Breast epithelium (tissue), 4 donors: Measurements from ENCODE around the gene SNAP25. TPM values are rescaled to one million over a fixed set of nuclear protein-coding genes. Genes with fewer than 3 reads are reported as not detected.

Experiments
- DNase-seq, 2 donors: peaks; one replicate each; pipeline ENCODE4 v3.0.0-alpha.2; 2019; ENCODE audit warnings: low spot score in 2 of 2
- H3K27ac ChIP-seq, 2 donors: fragments of 200-600 bp; sonication (generic) in 1 of 2; one replicate each; pipeline ENCODE4 v1.5.1; 2016 to 2019; ENCODE audit warnings: mild to moderate bottlenecking in 1 of 2
- H3K27me3 ChIP-seq, 2 donors: fragments of 200-600 bp; sonication (generic) in 1 of 2; one replicate each; pipeline versions ENCODE4 v1.5.1 to v1.6.0; 2017 to 2019; ENCODE audit warnings: control low read depth in 1 of 2, mild to moderate bottlenecking in 1 of 2
- H3K36me3 ChIP-seq: fragments of 200-600 bp; one replicate; pipeline ENCODE4 v1.5.1; 2019
- H3K4me1 ChIP-seq, 2 donors: fragments of 200-600 bp; sonication (generic); one replicate each; pipeline ENCODE4 v1.5.1; 2016 to 2019; ENCODE audit warnings: control low read depth in 1 of 2
- H3K4me3 ChIP-seq, 3 donors: fragments of 200-600 bp; sonication (generic); 1 replicate in 2 of 3; 2 replicates in 1 of 3; pipeline ENCODE4 v1.5.1; 2016 to 2019; ENCODE audit warnings: mild to moderate bottlenecking in 3 of 3, moderate library complexity in 2 of 3
- H3K9me3 ChIP-seq, 2 donors: fragments of 200-600 bp; sonication (generic) in 1 of 2; one replicate each; pipeline ENCODE4 v1.5.1; 2016 to 2019; ENCODE audit warnings: control low read depth in 1 of 2
- CTCF ChIP-seq, 3 donors: fragments of 450-650 bp; IDR thresholded peaks; one replicate each; pipeline ENCODE4 v1.5.1; 2016 to 2017; ENCODE audit warnings: antibody characterized with exemption in 3 of 3, mild to moderate bottlenecking in 3 of 3, moderate library complexity in 3 of 3
- POLR2A ChIP-seq: fragments of 450-650 bp; IDR thresholded peaks from one replicate; pipeline ENCODE4 v1.6.1; 2016; ENCODE audit warnings: antibody characterized with exemption, mild to moderate bottlenecking, moderate library complexity
- POLR2AphosphoS5 ChIP-seq, 3 donors: sonication (generic); formaldehyde crosslinking; IDR thresholded peaks; one replicate each; pipeline ENCODE4 v1.6.1; 2017; ENCODE audit warnings: antibody characterized with exemption in 3 of 3
- intact Hi-C: fragments of 100-400 bp; cut with DNase I; formaldehyde crosslinking; loops from one replicate; pipeline ENCODE4 v1.15.1; 2023; ENCODE audit warnings: low total_unique reads
- total RNA-seq, 3 donors: library from RNA; depleted of rRNA; stranded (reverse); fragments of >200 nt; gene quantifications; one replicate each; pipeline ENCODE4 v1.1.0, GENCODE V29; 2016

SNAP25 gene
- total RNA-seq, 3 donors from 2014 or later = 0.32 to 1.6 (median 1.6) TPM

GRCh38 chr20:10271494-10272219 is 53.0 kb downstream of the SNAP25 start:
- H3K4me1 ChIP-seq = no peaks in the 10 kb centered on the region
- DNase-seq = no peak
- TF ChIP-seq CTCF (IDR thresholded peaks at IDR 0.05) (no peak), POLR2A (no peak), POLR2AphosphoS5 (IDR thresholded peaks at IDR 0.05) (no peak)
- intact Hi-C loops = no loop called here
- no peaks in the 10 kb centered on the region for H3K9me3 ChIP-seq
- H3K4me3 ChIP-seq = no peak overlapping the region
- no peaks in the 10 kb centered on the region for H3K27me3 ChIP-seq
- H3K36me3 ChIP-seq = no peaks in the 10 kb centered on the region
- H3K27ac ChIP-seq = no peak overlapping the region

GRCh38 chr20:10276878-10277580 is 58.4 kb downstream of the SNAP25 start:
- Histone ChIP-seq H3K27ac (no peak overlapping the region), H3K36me3 (no peaks in the 10 kb centered on the region), H3K4me3 (no peak overlapping the region), H3K27me3 (no peaks in the 10 kb centered on the region), H3K9me3 (no peaks in the 10 kb centered on the region), H3K4me1 (no peaks in the 10 kb centered on the region)
- no peak for DNase-seq
- intact Hi-C loops = no loop called here
- TF ChIP-seq POLR2A (no peak), POLR2AphosphoS5 (IDR thresholded peaks at IDR 0.05) (no peak), CTCF (IDR thresholded peaks at IDR 0.05) (no peak)

GRCh38 chr20:10277616-10278015 is 59.0 kb downstream of the SNAP25 start:
- Histone ChIP-seq H3K27ac (no peak overlapping the region), H3K9me3 (no peaks in the 10 kb centered on the region), H3K36me3 (no peaks in the 10 kb centered on the region), H3K27me3 (no peaks in the 10 kb centered on the region), H3K4me3 (no peak overlapping the region), H3K4me1 (no peaks in the 10 kb centered on the region)
- DNase-seq = no peak
- no peak for TF ChIP-seq POLR2A
- no peak for TF ChIP-seq POLR2AphosphoS5 (IDR thresholded peaks at IDR 0.05)
- no peak for TF ChIP-seq CTCF (IDR thresholded peaks at IDR 0.05)
- intact Hi-C loops = no loop called here

- DNase-seq = no peak
- no peak overlapping the region for H3K27ac ChIP-seq
- TF ChIP-seq CTCF (IDR thresholded peaks at IDR 0.05) = no peak
- TF ChIP-seq POLR2AphosphoS5 (IDR thresholded peaks at IDR 0.05) = no peak
- TF ChIP-seq POLR2A = no peak
- H3K9me3 ChIP-seq = no peaks in the 10 kb centered on the region
- H3K4me1 ChIP-seq = no peaks in the 10 kb centered on the region
- H3K36me3 ChIP-seq = no peaks in the 10 kb centered on the region
- intact Hi-C loops = no loop called here
- no peak overlapping the region for H3K4me3 ChIP-seq
- H3K27me3 ChIP-seq = no peaks in the 10 kb centered on the region
These were observed 59.8 kb downstream of the SNAP25 start for GRCh38 chr20:10278412-10278811.
